NB4 (cell line): ENCODE data around the gene OAS3.
A peak's percentile ranks its signal among the peaks of the same experiment; 100 is the strongest.

ENCODE experiments used
- DNase-seq: peaks from one replicate; pipeline ENCODE4 v3.0.0; 2010; ENCODE audit warnings: low read depth
- H3K4me3 ChIP-seq: one replicate; pipeline ENCODE4 v1.5.1; 2011; ENCODE audit warnings: mild to moderate bottlenecking, low read depth, low read length, moderate library complexity
- MAX ChIP-seq: IDR thresholded peaks from 2 replicates; pipeline ENCODE4 v1.6.1; 2011; ENCODE audit warnings: low read depth, low read length
- MYC ChIP-seq: IDR thresholded peaks from 2 replicates; pipeline ENCODE4 v1.6.1; 2011; ENCODE audit warnings: low read depth, low read length
- POLR2A ChIP-seq: IDR thresholded peaks from 2 replicates; pipeline ENCODE4 v1.6.1; 2011; ENCODE audit warnings: mild to moderate bottlenecking; ENCODE audit not compliant: insufficient read length; ENCODE audit errors: extremely low read depth
- TF ChIP-seq, protein P1 (sequence below): IDR thresholded peaks from one replicate; pipeline ENCODE4 v1.5.1; 2012; ENCODE audit warnings: low read depth, low read length

OAS3 gene

DNA sequence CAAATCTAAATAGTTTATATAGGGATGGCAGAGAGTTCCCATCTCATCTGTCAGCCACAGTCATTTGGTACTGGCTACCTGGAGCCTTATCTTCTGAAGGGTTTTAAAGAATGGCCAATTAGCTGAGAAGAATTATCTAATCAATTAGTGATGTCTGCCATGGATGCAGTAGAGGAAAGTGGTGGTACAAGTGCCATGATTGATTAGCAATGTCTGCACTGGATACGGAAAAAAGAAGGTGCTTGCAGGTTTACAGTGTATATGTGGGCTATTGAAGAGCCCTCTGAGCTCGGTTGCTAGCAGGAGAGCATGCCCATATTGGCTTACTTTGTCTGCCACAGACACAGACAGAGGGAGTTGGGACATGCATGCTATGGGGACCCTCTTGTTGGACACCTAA is 32.1 kb downstream of the OAS3 start:
- DNase-seq: no peak
- no peak overlapping the region for H3K4me3 ChIP-seq
- TF ChIP-seq POLR2A (no peak), MAX (no peak), MYC (no peak)
- TF ChIP-seq, protein P1, sequence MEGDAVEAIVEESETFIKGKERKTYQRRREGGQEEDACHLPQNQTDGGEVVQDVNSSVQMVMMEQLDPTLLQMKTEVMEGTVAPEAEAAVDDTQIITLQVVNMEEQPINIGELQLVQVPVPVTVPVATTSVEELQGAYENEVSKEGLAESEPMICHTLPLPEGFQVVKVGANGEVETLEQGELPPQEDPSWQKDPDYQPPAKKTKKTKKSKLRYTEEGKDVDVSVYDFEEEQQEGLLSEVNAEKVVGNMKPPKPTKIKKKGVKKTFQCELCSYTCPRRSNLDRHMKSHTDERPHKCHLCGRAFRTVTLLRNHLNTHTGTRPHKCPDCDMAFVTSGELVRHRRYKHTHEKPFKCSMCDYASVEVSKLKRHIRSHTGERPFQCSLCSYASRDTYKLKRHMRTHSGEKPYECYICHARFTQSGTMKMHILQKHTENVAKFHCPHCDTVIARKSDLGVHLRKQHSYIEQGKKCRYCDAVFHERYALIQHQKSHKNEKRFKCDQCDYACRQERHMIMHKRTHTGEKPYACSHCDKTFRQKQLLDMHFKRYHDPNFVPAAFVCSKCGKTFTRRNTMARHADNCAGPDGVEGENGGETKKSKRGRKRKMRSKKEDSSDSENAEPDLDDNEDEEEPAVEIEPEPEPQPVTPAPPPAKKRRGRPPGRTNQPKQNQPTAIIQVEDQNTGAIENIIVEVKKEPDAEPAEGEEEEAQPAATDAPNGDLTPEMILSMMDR: no peak

DNA sequence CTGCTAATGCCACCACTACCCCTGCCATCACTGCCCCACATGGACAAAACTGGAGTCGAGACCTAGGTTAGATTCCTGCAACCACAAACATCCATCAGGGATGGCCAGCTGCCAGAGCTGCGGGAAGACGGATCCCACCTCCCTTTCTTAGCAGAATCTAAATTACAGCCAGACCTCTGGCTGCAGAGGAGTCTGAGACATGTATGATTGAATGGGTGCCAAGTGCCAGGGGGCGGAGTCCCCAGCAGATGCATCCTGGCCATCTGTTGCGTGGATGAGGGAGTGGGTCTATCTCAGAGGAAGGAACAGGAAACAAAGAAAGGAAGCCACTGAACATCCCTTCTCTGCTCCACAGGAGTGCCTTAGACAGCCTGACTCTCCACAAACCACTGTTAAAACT is 33.0 kb downstream of the OAS3 start:
- TF ChIP-seq MYC (no peak), POLR2A (no peak), MAX (no peak)
- TF ChIP-seq, protein P1: no peak
- DNase-seq: no peak
- no peak overlapping the region for H3K4me3 ChIP-seq

DNA sequence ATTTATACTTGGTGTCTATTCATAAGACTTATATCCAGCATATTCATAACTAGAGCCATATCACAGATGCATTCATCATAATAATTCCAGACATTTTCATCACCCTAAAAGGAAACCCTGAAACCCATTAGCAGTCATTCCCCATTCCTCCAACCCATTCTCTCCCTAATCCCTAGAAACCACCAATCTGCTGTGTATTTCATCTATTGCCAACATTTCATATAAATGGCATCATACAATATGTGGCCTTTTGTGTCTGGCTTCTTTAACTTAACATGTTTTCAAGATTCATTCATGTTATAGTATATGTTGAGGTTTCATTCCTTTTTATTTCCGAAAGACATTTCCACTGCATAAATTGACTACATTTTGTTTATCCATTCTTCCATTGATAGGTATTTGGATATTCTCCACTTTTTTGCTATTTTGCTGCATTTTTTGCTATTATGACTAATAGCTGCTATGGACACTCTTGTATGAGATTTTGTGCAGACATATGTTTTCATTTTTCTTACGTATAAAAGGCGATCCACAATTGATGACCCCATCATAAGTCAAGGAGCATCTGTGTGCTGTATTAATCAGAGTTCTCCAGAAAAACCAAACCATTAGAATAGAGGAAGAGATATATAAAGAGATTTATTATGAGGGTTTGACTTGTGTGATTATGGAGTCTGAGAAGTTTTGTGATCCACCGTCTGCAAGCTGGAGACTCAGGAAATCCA is 34.9 kb downstream of the OAS3 start:
- no peak for DNase-seq
- no peak for TF ChIP-seq MAX
- TF ChIP-seq, protein P1: no peak
- TF ChIP-seq POLR2A: no peak
- no peak for TF ChIP-seq MYC
- no peak overlapping the region for H3K4me3 ChIP-seq

GRCh38 chr12:112973818-112974231 is 35.6 kb downstream of the OAS3 start:
- DNase-seq: peak; percentile 16
- H3K4me3 ChIP-seq: no peak overlapping the region
- no peak for TF ChIP-seq MAX

GRCh38 chr12:112974904-112975303 is 36.6 kb downstream of the OAS3 start:
- no peak for DNase-seq
- no peak overlapping the region for H3K4me3 ChIP-seq
- TF ChIP-seq MYC: no peak
- TF ChIP-seq, protein P1: no peak
- no peak for TF ChIP-seq MAX
- TF ChIP-seq POLR2A: no peak

GRCh38 chr12:112977139-112977538 is 38.9 kb downstream of the OAS3 start:
- no peak for TF ChIP-seq MAX
- TF ChIP-seq MYC: no peak
- no peak for TF ChIP-seq POLR2A
- TF ChIP-seq, protein P1: no peak
- no peak for DNase-seq
- H3K4me3 ChIP-seq: no peak overlapping the region
